HG03095 (cell line): ENCODE data around the gene REXO5.

Source experiments
- ATAC-seq: cut with Tn5 transposase; IDR thresholded peaks from one replicate; pipeline ENCODE4 v1.9.1; 2021; ENCODE audit warnings: moderate library complexity; ENCODE audit not compliant: unreplicated experiment

Gene REXO5

DNA sequence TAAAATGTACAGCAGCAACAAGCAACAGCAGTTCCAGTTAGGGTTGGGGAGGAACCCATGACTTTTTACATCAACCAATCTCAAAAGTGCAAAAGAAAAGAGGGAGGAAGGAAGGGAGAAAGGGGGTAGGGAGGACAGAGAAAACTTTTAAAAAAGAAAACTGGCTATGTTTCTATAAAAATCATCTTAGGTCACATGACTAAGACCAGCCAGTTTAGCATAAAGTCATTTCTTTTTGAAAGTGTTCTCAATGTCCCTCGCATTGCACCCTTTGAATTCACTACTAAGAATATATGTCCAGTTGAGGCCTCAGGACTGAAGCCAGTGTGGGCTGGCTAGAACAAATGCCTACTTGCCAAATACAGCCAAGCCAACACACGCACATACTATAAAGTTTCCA lies 64.9 kb downstream of the REXO5 start:
- ATAC-seq, result no peak

DNA sequence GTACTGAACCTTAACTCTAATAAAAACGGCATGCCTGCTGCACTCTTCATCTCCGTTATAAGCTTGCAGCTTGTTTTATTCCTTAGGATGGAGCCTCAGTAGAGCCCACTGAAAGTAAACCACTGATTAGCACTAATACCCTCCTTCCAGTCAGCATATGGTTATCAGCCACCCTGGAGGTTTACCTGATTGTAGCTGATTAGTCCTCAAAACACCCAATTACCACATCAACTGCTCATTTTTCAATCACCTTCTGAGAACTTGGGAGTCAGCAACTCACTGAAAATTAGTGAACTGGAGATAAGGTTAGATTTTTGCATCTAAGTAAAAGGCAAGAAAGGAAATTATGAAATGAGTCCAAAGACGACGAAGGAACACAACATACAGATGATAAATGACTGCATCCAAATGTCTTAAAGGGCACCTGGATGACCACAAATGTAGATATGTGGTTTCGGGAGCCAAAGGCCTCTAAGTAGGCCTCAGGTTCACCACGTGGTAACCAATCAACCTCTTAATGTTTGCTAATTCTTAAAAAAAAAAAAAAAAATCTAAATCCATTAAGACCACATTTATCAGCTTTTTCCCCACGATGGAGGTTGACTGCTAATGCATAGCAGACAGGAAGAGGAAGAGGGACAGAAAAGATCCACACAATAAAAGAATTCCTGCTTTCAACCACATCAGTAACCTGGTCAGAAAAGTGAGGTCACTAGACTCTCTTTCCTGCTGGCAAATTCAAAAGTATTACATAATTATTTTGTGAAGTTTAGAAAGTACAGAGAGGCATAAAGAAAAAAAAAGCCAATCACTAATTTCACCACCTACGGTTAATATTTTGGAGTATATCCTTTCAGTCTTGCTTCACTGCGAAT lies 65.9 kb downstream of the REXO5 start:
- ATAC-seq, result no peak

GRCh38 chr16:20873331-20873730 lies 67.0 kb downstream of the REXO5 start:
- ATAC-seq, result no peak

DNA sequence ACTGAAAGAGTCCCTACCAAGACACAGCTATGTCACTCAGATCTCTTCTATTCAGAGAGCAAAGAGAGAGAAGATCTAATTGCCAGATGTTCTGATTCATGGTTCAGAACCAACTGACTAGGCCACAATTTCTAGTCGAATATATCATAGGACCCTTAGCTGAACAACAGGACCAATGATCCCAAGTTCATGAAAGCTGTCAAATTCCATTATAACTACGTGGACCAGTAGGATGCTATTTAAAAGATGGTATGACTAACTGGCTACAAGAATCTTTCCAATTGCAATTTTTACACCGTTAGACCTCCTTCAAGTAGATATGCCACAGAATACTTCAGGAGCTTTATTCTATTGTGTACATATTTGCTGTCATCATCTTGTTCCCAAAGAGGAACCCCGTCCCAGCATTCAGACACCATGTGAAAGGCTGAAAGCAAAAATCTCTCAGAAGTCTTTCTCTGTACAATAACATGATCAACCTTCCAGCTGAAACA lies 67.8 kb downstream of the REXO5 start:
- peak; percentile 5 for ATAC-seq

GRCh38 chr16:20875355-20875650 lies 69.0 kb downstream of the REXO5 start:
- ATAC-seq, result no peak

- no peak for ATAC-seq
Observed at GRCh38 chr16:20878682-20879147, 72.4 kb downstream of the REXO5 start.

GRCh38 chr16:20879175-20880040 lies 73.1 kb downstream of the REXO5 start:
- ATAC-seq, result peak; percentile 39

DNA sequence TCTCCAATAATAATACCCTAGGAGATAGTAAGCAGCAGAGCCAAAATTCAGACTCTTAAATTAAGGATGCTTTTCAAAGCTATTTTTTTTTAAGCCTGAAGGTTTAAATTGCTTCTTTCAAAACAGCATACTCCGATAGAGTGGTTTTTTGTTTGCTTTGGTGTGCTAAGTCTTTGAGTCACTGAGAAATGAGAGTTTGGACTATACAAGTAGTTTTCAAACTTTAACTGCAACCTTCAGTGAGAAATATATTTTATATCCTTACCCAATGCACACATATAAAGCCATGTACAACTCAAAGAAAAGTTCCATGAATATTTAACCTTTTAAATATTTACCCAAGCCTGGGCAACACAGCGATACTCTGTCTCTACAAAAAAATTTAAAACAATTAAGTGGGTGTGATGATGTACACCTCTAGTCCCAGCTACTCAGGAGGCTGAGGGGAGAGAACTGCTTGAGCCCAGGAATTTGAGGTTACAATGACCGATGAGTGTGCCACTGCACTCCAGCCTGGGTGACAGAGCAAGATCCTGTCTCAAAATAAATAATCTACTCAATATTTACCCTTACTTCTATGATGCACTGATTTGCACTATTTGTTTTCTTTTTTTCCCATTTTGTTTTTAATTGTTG lies 74.7 kb downstream of the REXO5 start:
- ATAC-seq, result no peak

- ATAC-seq, result no peak
Observed at GRCh38 chr16:20881503-20881878, 75.2 kb downstream of the REXO5 start.

DNA sequence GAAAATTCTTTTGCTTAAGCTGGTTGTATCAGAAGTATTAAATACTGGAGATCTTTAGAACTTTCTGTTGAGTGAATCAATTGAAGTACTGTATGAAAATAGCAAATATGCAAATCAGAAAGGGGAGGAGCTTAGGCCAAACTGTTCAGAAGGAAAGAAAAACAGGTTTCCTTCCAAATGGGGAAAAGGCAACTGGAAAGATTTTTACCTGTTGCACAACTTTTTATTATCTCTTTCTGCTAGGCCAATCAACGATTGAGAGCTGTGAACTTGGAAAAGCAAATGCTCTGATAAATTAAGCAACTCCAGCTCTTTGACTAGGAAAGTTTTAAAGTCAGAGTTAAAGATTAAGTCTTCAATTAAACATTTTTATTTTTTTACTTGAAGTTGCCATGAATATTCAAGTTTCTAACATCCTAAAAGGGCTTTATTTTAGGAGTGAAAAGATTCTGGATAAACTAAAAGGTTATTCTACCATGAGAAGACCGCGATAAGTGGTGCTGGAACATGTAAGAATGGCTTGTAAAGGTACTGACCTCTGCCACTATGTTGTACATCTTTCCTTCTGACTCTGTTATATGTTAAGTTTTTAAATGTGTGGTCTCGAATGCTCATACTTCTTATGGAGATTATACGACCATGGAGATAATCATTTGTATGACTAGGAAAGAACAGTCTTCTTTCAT lies 77.4 kb downstream of the REXO5 start:
- ATAC-seq, result no peak

DNA sequence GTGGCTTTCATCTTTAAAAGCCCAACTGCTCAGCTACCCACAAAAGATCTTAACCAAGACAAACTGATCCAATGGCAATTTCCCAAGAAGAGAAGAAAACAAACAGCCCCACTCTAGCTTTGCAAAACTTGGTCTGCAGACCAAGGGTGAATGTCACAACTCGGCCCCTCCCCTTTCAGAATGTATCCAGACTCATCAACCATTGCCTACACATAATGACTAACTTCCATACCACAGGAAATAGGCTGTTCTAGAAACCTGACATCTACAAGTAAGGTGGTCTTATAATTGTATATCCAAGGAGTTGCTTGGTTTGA lies 77.9 kb downstream of the REXO5 start:
- ATAC-seq, result no peak

DNA sequence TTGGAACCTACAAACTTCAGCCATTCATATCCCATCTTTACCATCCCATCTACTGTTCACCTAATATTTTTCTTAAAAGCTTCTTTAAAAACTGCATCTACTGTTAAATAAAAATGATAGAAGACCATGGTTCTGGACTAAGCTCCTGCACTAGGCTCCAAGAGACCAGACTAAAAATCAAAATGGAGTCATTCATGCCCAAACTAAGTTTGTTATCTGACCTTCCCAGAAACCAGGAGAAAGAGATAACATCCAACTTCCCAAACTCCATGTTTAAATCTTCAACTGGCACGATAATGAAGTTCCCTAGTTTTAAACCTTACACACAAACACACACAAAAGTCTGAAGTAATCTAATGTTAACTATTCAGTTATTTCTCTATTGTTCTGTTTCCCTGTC lies 80.0 kb downstream of the REXO5 start:
- no peak for ATAC-seq

- no peak for ATAC-seq
Observed at GRCh38 chr16:20887207-20887606, 80.9 kb downstream of the REXO5 start.

DNA sequence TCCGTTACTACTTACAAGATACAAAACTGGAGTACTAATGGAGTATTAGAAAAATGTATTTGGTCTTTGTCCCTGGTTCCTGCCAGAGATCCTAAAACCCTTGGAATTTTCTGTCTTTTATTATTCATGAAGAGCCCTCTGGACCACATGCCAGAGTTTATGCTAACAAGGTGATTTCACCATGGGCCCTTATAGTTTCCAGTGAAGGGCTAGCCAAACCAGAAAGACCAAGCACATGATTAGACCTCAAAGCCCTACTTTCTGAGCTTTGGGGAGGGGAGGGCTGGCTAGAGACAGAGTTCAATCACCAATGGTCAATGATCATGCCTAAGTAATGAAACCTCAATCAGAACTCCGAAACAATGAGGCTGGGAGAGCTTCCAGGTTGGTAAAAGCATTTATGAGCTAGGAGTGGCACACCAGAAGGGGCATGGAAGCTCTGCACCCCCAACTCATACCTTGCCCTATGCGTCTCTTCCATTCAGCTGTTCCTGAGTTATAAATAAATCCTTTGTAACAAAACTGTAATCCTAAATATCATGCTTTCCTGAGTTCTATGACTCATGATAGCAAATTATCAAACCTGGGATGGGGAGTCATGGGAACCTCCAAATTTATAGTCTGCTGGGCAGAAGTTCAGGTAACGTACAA lies 83.4 kb downstream of the REXO5 start:
- ATAC-seq, result no peak

- no peak for ATAC-seq
Observed at GRCh38 chr16:20894388-20894787, 88.1 kb downstream of the REXO5 start.

DNA sequence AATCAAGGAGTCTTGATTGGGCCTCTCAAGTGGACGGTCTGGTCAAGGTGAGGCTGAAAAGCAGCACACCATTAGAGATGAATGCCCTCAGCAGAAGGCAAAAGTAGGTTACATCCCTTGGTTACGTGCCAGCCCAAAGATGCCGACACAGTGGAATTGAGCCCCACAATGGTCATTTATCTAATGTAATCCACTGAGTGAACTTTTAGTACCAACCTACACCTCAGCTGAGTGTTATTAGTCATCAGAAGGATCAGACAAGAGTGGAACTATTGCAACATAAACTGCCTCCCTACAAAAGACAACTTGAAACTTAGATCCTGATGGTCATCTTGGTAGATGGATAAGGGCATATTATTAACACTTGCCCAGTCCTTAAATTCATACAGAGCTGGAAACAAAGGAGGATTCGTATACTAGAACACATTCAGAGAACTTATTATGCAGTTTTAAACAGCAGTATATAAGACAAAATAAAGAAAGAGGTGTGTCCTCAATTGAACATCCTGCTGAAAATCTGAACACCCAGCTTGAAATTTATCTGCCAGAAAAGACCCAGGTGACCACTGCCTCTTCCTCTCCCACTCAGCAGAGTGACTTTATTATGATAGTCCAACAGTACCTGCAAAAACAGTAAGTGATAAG lies 91.0 kb downstream of the REXO5 start:
- no peak for ATAC-seq

DNA sequence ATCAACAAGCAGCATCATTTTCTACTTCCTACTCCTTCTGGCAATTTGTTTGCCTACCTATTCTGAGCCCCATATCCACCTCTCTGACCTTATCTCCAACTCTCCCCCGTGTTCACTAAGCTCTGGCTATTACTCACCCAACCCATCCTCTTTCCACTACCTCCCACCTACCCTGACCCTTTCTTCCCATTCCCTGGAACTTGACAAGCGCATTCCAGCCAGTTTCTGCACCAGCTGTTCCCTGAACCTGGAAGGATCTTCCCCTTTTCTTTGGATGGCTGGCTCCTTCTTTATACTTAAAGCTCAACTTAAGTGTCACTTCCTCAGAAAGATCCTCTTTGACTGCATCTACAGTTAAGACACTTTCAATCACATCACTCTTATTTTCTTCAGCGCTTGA lies 91.6 kb downstream of the REXO5 start:
- ATAC-seq, result no peak

DNA sequence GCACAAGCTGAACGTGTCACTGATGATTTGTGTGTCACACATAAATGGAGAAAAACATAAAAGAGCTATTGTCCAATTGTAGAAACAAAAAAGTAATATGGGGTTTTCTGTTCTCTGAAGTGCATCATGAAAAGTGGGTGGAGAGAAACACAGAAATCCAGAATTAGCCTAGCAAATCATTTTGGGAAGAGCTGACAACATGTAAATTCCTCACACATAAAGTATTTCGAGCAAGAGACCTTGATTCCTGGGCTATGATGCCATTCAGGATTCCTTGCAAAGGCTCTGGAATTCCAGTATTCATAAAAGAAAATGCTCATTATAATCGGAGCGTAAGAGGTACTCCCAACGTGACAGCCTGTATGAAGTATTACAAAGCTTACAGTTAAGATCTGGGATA lies 92.7 kb downstream of the REXO5 start:
- ATAC-seq, result no peak
